HL-60/S4 treated with phorbol 12-myristate 13-acetate at 8.2 ng/mL for 4 days and 3 days (cell line): ENCODE results near the gene ADAMTS2.

Experiments
- in situ Hi-C: fragments of 300-500 bp; cut with MboI; formaldehyde crosslinking; loops from 2 replicates; pipeline ENCODE4 v1.15.0; 2022; ENCODE audit warnings: low sequenced_read_pairs

ADAMTS2 gene

DNA sequence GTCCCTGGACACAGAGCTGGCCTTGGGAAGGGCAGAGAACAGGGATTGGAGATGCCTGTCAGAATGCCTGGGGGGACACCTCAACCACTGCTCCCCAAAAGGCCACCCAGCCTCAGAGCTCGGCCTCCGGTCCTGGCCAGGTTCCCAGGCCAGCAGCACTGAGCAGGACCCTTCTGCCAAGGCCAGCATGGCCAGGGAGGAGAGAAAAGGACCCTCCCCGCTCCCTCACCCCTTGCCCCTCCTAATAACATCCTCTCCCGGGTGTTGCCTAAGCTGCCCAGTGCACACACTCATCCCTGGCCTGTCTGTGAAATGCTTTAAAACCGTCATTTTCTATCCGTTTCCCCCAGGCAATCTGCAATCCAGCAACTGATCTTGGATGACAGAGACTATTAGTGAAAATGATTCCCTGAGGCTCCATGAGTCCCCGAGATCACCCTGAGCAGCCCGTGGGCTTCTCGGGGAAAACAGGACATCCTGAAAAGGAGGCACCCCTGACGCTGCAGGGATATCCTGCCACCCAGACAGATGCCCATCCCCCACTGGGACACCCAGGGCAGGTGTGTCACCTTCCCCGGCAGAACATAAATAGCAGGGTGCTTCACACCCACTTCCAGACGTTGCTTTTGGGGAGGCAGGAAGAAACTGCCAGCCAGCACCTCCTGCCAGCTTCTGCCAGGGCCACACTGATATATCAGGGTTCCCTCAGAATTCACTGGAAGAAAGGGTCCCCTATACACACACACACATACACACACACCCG is 75.3 kb downstream of the ADAMTS2 start:
- in situ Hi-C loops, result no loop called here

GRCh38 chr5:179268966-179269693 is 76.1 kb downstream of the ADAMTS2 start:
- in situ Hi-C loops, result no loop called here

- in situ Hi-C loops, result no loop called here
Observed at GRCh38 chr5:179268399-179268952, 76.8 kb downstream of the ADAMTS2 start.

DNA sequence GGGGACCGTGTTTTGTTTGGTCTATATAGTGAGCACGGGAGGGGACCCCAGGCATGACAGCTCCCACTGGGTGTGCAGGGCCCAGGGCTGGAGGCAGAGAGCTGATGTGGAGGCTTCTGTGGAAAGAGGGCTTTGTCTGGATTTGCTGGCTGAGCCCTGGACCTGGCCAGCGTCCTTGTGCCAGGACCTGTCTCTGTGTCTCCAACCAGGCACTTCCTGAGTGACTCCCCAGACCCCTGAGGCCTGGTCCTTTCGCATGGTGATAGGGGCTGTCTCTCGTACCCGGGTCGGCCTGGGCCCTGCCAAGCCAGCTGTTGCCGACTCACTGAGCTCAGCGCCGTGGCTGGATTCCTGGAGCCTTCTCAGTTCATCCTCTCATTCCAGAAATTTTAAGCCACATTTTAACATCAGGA is 77.6 kb downstream of the ADAMTS2 start:
- in situ Hi-C loops, result no loop called here

GRCh38 chr5:179267071-179267670 is 78.1 kb downstream of the ADAMTS2 start:
- in situ Hi-C loops, result no loop called here

- in situ Hi-C loops, result no loop called here
Observed at GRCh38 chr5:179266291-179267070, 78.8 kb downstream of the ADAMTS2 start.

- in situ Hi-C loops, result no loop called here
Observed at GRCh38 chr5:179265514-179266290, 79.6 kb downstream of the ADAMTS2 start.

DNA sequence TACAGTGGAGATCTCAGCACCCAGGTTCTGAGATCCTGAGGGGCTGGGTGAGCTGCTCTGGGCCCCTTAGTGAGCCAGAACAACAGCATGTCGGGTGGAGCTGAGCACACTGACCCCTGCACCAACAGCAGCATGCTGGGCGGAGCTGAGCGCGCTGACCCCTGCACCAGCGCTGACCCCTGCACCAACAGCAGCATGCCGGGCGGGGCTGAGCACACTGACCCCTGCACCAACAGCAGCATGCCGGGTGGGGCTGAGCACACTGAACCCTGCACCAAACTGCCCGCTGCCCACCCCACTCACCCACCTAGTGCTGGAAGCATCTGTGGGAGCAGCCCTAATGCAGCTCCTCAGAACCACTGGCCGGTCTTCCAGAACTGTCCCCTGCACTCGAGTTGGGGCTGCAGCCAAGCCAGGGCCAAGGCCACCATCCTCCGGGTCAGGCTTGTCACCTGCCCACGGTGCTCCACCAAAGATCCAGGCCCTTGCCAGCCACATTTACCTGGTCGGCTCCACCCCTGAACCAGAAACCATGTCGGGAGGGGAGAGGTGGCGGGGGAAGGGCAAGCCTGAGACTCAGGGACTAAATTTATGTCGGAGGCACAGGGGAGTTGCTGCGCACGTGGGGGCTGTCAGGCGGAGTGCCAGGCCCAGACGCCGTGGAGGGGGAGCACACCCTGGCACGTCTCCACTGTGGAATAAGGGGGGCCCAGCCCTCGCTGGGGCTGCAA is 80.3 kb downstream of the ADAMTS2 start:
- in situ Hi-C loops, result no loop called here

DNA sequence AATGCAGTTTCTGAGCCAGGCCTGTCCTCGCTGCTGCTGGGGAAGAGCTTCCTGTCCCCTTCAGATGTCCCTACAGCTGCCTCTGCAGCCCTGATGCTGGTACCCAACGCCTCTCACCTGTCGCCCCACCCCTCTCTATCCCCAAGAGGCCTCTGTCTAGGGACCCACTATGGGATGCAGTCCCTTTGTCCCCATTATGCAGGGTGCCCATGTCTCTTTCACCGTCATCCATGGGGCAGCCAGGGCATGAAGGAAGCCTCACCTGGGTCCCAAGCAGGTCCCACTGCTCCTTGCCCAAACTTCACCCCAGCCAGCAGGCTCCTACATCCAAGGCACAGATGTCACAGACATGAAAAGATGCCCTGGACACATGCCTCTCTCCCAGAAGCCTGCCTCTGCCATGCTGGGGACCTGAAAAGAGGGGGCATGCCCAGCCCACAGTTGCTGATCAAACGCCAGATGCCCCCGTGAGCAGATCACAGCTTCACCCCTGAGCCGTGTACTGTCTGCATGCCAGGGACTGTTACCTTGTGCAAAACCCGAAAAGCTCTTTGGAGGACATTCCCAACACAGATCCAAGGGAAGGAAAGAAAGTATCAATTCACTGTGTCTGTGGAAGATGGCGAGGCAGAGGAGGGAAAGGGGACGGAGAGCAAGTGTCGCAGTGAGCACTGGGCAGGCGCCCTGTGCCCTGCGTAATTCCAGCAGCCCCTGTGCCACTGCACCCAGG is 81.0 kb downstream of the ADAMTS2 start:
- in situ Hi-C loops, result no loop called here

DNA sequence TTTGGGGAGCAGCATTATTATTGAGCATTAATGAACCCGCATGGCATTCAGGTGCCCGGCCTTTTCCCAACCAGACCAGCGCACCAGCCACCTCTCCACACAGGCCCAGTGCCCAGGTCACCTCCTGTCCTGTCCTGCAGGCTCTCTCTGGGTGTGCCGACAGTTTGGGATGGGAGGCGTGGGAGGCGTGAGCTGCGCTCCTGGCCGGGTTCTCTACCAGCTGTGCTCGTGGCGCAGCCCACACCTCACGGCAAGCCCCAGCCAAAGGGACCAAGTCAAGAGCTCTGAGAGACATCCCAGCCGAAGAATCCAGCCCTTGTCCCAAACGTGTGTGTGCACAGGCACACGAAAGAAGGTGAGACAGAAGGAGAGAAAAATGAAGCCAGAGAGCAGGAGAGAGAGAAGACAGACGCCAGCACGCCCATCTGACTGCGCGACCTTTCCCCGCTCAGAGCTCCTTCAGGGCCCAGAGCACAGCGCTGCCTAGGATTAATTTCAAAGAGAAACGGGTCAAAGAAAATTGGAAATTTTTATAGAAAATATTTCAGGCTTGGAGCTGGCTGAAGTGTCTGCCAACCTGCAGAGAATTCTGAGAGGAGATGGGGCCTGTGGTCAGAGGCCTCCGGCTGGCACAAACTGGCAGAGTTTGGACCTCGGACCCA is 81.7 kb downstream of the ADAMTS2 start:
- in situ Hi-C loops, result no loop called here

- in situ Hi-C loops, result no loop called here
Observed at GRCh38 chr5:179262126-179262920, 82.9 kb downstream of the ADAMTS2 start.

DNA sequence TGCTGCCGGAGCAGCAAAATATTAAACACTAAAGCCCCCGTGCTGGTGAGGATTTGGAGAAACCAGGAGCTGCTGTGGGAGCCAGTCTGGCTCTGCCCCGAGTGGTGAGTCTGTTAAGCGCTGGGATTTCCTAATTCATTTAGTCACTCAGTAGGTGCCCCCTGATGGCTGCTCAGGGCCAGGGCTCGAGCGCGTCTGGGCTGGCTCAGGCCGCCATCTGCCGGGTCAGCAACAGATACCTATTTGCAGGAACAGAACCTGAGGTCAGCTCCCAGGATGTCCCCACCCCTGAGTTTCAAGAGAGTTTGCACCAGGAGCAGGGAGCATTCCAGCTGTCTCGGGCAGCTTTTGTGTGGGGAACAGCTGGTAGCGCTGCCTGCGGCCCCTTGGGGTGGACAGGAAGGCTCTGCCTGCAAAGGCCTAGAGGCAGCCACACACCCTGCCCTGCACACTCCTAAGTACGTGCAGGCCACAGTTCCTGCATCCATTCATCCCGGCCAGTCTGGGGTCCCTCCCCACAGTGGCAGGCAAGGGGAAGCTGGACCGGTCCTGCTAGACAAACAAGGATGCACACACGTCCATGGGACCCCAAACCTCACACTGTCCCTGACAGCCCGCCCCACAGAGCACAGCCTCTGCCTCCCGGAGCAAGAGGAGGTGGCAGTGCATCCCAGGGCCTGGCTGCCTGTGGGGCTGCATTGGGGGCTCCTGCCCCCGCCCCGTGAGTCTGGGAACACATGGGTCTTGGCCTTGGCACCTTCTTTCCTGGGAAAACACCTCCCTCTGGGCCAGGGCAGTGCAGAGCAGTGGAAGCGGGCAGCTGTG is 83.7 kb downstream of the ADAMTS2 start:
- in situ Hi-C loops, result no loop called here

DNA sequence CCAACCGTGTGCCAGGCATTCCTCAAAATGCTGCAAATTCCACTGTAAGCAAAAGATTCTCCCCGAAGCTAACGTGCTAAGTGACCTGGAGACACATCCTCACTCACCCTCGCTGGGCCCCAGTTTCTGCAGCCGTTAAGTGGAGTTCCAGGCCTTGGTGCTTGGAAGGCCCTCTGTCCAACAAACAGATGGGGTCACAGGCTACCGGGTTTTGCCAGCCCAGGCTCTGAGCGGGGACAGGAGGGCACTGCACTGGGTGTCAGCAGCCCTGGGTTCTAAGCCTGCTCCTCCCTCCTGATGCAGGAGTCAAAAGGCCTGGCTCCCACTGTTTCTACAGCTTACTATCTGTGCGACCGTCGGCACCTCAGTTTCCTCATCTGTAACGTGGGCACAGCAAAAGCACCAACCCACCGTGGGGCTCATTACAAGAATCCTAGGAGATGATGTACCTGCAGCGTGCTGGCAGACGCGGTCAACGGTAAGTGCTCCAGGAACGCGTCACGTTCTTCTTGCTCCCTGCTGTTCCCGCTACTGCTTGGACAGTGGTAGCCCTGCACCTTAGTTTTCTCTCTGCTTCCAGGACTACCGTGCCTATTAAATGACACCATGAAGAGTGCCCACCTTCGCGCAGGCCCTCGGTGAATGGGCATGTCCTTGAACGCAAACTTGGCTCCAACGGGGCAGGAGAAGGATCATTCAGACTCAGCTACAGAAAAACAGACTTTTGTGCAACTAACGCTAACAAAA is 84.8 kb downstream of the ADAMTS2 start:
- in situ Hi-C loops, result no loop called here

GRCh38 chr5:179259731-179260323 is 85.4 kb downstream of the ADAMTS2 start:
- in situ Hi-C loops, result no loop called here

GRCh38 chr5:179258922-179259730 is 86.1 kb downstream of the ADAMTS2 start:
- in situ Hi-C loops, result no loop called here
